Fibroblast of peridontal ligament (primary cell): Measurements from ENCODE around the gene PLA2G4A.

ENCODE experiments used
- DNase-seq: peaks from one replicate; pipeline ENCODE4 v3.0.0-alpha.2; 2010; ENCODE audit errors: extremely low read depth

Gene PLA2G4A

GRCh38 chr1:186828611-186829454 is at the start of gene PLA2G4A:
Gene PLA2G4A, plus strand, starts transcription at chr1:186828949. Its CDS starts 25,406 bp downstream, at chr1:186854355.
- DNase-seq, result peak; percentile 91

GRCh38 chr1:186780076-186780475 is 48.7 kb upstream of the PLA2G4A start:
- no peak for DNase-seq

- DNase-seq, result no peak
Observed at GRCh38 chr1:186781730-186782129, 47.0 kb upstream of the PLA2G4A start.

- peak; percentile 42 for DNase-seq
Observed at GRCh38 chr1:186782791-186783190, 46.0 kb upstream of the PLA2G4A start.

GRCh38 chr1:186783193-186783592 is 45.6 kb upstream of the PLA2G4A start:
- peak; percentile 46 for DNase-seq

- DNase-seq, result peak; percentile 59
Observed at GRCh38 chr1:186785503-186785902, 43.2 kb upstream of the PLA2G4A start.

GRCh38 chr1:186790101-186790500 is 38.6 kb upstream of the PLA2G4A start:
- peak; percentile 67 for DNase-seq

- peak; percentile 26 for DNase-seq
Observed at GRCh38 chr1:186792870-186793581, 35.7 kb upstream of the PLA2G4A start.

- DNase-seq, result no peak
Observed at GRCh38 chr1:186793582-186793927, 35.2 kb upstream of the PLA2G4A start.

GRCh38 chr1:186798960-186799688 is 29.6 kb upstream of the PLA2G4A start:
- no peak for DNase-seq

GRCh38 chr1:186799689-186800054 is 29.1 kb upstream of the PLA2G4A start:
- no peak for DNase-seq

- no peak for DNase-seq
Observed at GRCh38 chr1:186802388-186802787, 26.4 kb upstream of the PLA2G4A start.

GRCh38 chr1:186804679-186805078 is 24.1 kb upstream of the PLA2G4A start:
- DNase-seq, result no peak

- peak; percentile 44 for DNase-seq
Observed at GRCh38 chr1:186806477-186806876, 22.3 kb upstream of the PLA2G4A start.

GRCh38 chr1:186807163-186807562 is 21.6 kb upstream of the PLA2G4A start:
- DNase-seq, result no peak

GRCh38 chr1:186811892-186812291 is 16.9 kb upstream of the PLA2G4A start:
- no peak for DNase-seq

- peak; percentile 100 for DNase-seq
Observed at GRCh38 chr1:186812570-186812969, 16.2 kb upstream of the PLA2G4A start.

- DNase-seq, result peak; percentile 43
Observed at GRCh38 chr1:186813420-186813819, 15.3 kb upstream of the PLA2G4A start.

GRCh38 chr1:186819126-186819525 is 9.6 kb upstream of the PLA2G4A start:
- peak; percentile 94 for DNase-seq

GRCh38 chr1:186819563-186819962 is 9.2 kb upstream of the PLA2G4A start:
- no peak for DNase-seq

- DNase-seq, result peak; percentile 33
Observed at GRCh38 chr1:186829686-186830587, 1.2 kb downstream of the PLA2G4A start.
